GM04503 (cell line): ENCODE data around the gene IQCK.
"Not testable (repeated sequence)": the region's sequence is repeated elsewhere in the genome, so short reads cannot be mapped to it uniquely, and the experiment has no call there.

Experiments used
- DNase-seq: peaks from one replicate; pipeline ENCODE4 v3.0.0-alpha.2; 2012; ENCODE audit warnings: low read depth

Gene IQCK

GRCh38 chr16:19699472-19699871, 18.6 kb upstream of the IQCK start:
- DNase-seq: no peak

- no peak for DNase-seq
Observed at GRCh38 chr16:19700319-19700781, 17.7 kb upstream of the IQCK start.

DNA sequence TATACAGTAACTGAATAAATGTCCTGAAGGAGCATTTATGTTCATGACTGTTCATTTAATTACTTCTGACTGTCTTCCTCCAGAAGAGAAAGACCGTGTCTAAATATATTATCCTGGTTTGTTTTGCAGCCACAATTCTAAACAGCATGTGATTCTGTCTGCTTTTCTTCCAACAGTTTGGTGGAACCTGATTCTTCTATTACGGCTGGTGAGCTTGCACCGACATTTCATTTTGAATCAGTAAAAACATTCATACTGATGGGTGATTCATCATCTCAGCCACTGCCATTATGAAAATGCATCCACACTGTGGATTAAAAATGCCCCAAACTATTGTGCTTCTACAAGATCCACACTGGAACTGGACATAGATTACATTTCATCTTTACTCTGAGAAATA, 17.0 kb upstream of the IQCK start:
- no peak for DNase-seq

DNA sequence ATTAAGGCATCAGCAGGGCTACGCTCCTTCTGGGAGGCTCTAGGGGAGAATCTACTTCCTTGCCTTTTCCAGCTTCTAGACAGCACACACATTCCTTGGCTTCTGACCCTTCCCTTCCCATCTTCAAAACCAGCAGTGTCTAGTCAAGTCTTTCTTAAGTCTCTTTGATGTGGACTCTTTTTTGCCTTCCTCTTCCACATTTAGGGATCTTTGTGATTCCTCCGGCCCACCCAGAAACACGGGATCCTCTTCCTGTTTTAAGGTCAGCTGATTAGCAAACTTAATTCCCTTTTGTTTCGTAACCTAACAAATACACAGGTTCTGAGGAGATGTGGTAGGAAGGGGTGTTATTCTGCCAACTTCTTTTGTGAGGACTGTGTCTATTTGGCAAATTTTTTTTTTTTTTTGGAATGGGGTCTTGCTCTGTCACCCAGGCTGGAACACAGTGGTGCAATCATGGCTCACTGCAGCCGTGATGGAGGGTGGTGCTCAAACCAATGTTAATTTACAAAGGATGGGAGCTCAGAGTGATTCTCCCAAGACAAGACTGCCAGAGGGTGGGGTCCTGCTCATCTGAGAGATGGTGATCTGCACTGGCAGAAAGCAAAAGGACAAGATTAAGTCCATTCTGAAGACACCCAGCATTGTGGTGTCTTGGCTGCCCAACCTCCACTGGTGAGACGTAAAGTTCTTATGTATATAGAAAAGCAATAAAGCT, 14.7 kb upstream of the IQCK start:
- no peak for DNase-seq

DNA sequence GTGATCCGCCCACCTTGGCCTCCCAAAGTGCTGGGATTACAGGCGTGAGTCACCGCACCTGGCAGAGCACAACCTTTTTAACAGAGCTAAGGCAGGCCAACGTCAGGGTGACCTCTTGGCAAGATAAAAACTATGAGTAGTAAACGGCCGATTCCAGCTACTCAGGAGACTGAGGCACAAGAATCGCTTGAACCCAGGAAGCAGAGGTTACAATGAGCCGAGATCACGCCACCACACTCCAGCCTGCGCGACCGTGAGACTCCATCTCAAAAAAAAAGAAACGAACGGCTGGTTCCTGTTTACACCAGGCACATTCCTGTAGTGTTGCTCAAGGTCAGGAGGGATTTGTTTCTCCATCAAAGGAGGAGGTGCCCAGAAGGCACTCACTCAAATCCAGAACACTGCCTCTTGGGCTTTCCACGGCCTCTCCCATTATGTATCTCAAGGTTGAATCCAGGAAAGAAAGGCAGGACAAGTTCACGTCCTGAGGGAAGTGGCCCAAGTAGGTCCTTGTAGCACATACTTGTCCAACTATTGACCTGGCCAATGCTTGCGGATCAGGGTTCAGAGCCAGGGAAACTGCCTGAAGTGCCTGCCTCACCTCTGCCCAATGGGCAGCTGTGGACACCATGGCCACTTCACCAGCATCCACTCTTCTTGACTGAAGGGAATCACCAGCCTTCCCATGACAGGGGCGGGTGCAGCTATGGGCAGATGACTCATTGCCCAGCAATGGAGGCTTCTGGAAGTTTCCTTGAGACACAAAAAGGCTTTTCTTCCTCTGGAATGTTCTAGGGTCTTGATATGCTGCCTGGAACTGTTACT, 13.5 kb upstream of the IQCK start:
- no peak for DNase-seq

GRCh38 chr16:19705146-19705501, 12.9 kb upstream of the IQCK start:
- no peak for DNase-seq

DNA sequence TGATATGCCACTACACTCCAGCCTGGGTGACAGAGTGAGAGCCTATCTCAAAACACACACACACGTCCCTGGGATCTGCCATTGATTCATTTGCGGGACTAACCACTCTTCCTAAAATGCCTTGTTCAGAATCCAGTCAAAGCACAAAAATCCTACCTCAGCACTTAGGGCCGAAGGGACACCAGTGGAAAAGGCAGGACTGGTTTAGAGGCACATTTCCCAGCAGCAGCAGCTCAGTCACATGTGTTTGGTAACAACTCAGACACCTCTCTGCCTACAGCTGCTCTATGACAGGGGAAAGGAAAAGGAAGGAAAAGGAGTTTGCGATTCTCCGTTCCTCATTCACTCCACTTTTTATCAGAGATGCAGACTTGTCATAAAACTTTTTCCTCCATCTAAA, 12.2 kb upstream of the IQCK start:
- no peak for DNase-seq

DNA sequence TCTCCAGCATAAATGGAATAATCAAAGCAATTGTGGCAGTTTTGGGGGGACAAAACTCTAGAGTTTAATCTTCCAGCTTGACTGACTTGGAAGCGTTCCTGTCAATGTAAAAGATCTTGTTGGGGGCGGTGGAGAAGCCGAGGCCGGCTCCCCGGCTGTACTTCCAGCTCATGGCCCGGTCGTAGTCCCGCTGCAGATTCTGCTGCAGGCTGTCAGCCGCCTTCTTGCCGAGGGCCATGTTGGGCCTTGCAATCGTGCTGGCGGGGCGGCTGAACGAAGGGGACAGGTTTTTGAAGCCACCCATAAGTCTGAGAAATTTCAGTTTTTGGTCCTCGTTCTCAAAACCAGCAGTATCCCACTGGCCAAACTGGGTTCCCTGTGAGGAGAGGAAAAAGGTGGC, 11.2 kb upstream of the IQCK start:
- no peak for DNase-seq

GRCh38 chr16:19707569-19708295, 10.3 kb upstream of the IQCK start:
- no peak for DNase-seq

DNA sequence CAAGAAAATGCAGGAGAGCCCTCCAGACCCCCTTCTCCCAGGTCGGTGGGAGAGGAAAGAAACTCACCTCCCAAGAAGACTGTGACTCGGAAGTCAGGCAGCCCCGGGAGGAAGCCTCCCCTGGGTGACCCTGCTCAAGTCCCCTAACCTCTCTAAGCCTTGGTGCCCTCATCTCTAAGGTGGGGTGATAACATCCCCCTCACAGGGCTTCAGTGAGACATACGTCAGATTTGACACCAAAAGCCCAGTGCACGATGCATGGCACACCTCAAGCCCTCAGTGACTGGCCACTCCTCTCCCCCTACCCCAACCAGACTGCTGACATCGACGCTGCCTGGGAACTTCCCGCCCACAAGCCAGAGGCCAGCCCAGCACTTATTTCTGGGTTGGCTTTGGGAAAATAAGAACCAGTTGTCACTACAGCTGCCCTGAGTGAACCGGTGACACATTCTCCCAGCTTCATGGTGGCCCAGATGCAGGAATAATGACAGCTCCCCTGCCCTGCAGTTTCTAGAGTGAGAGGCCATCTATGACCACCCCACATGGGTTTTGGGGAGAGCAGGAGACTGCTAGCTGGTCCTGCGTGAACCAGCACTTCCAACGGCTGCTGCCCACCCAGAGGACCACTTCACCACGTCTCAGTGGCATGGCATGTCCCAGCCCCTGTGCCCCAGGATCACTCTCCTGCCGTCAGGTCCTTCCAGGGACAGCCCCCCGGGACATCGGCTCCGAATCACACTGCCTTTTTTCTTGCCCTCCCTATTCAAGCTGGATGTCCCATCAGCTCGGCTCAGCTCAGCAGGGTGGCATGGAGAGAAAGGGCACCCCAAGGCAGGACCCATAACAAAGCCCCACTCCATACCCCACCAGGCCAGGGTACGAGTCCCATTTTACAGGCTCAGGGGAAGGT, 9.5 kb upstream of the IQCK start:
- DNase-seq: no peak

GRCh38 chr16:19709381-19710136, 8.5 kb upstream of the IQCK start:
- DNase-seq: no peak

DNA sequence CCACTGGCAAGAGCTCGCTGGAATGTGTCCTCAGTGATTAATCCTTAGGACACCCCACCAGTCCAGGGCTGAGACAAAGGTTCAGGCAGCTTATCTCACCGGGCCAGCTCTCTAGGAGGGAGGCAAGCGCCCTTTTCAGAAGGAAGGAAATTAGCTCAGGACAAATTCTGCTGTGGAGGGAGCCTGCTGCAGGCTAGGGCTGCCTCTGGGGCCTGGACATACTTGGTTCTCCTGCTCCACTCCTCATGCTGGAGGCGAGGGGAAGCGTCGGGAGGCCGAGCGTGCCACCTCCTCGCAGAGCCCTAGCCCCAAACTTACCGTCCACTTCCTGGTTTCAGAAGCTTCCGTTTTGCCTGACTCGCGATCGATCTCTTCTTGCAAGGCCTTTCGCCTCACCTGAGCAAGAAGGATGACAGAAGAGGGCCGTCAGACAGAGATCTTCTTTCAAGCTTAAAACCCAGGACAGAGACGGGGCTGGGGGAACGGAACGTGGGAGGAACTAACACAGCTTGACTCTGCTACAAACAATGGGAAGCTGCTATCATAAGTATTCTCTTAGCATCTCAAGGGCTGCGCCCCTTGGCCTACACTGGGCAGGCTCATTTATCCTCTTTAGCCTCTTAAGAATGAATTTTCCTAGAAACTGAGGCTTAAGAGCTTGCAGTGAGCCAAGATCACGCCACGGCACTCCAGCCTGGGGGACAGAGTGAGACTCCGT, 7.7 kb upstream of the IQCK start:
- DNase-seq: no peak

GRCh38 chr16:19710991-19711545, 7.0 kb upstream of the IQCK start:
- no peak for DNase-seq

DNA sequence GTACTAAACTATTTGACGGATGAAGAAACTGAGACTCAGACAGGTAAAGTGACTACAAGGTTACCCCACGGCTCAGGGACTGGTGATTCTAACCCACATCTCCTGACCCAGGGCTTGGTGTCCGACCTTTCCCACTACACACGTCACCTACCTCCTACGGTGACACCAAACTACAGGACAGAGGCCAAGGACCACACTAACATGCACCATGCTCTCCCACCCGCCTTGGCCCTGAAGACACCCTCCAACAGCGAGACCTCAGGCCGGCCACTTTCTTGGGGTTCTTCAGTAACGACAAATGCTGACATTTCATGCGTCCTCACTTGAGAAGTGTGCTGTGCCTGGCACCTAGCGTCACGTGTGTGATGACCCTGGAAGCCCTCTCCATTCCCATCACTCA, 6.4 kb upstream of the IQCK start:
- DNase-seq: no peak

DNA sequence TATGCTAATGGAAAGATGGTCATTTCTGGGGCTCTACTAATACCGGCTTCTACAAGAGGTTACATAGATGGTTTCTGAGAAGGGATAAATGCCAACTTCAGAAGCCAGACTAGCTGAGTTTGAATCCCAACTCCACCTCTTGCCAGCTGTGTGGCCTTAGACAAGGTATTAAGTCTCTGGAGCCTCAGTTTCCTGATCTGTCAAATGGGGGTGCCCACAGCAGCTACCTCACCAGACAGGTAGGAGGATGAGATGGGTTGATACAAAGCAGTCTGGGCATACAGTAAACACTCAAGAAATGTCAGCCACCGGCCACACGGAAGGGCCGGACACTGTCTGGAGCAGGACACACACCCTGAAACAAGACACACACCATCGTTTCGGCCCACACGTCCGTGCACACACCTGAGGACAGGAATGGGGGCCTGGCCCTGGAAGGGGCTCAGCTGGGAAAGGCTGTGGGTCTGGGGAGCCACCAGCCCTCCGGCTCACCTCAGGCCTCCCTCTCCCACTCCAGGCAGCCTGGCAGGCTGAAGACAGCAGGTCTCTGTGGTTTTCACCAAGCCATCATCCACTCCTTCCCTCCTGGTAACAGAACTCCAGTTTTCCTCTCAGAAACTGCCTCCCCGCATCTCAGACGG, 5.5 kb upstream of the IQCK start:
- DNase-seq: no peak

- DNase-seq: no peak
Observed at GRCh38 chr16:19713697-19714096, 4.4 kb upstream of the IQCK start.

GRCh38 chr16:19715566-19715965, 2.5 kb upstream of the IQCK start:
- no peak for DNase-seq

- no peak for DNase-seq
Observed at GRCh38 chr16:19716183-19716582, 1.9 kb upstream of the IQCK start.

DNA sequence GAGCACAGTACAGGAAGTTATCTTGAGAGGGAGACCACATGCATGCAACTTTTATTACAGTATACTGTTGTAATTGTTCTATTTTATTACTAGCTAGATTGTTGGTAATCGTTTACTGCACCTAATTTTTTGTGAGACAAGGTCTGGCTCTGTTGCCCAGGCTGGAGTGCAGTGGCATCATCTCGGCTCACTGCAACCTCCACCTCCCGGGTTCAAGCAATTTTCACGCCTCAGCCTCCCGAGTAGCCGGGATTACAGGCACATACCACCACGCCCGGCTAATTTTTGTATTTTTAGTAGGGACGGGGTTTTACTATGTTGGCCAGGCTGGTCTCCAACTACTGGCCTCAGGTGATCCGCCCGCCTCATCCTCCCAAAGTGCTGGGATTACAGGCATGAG, 1.3 kb upstream of the IQCK start:
- DNase-seq: not testable (repeated sequence)

GRCh38 chr16:19717314-19717713, 757 bp upstream of the IQCK start:
- DNase-seq: no peak
